T follicular helper cell (primary cell): ENCODE data around the gene RABEP2.
"Not testable (repeated sequence)": the region's sequence is repeated elsewhere in the genome, so short reads cannot be mapped to it uniquely, and the experiment has no call there.

Experiments used
- DNase-seq: peaks from one replicate; pipeline ENCODE4 v3.0.0-alpha.2; 2020; ENCODE audit warnings: low read depth

RABEP2 gene

DNA sequence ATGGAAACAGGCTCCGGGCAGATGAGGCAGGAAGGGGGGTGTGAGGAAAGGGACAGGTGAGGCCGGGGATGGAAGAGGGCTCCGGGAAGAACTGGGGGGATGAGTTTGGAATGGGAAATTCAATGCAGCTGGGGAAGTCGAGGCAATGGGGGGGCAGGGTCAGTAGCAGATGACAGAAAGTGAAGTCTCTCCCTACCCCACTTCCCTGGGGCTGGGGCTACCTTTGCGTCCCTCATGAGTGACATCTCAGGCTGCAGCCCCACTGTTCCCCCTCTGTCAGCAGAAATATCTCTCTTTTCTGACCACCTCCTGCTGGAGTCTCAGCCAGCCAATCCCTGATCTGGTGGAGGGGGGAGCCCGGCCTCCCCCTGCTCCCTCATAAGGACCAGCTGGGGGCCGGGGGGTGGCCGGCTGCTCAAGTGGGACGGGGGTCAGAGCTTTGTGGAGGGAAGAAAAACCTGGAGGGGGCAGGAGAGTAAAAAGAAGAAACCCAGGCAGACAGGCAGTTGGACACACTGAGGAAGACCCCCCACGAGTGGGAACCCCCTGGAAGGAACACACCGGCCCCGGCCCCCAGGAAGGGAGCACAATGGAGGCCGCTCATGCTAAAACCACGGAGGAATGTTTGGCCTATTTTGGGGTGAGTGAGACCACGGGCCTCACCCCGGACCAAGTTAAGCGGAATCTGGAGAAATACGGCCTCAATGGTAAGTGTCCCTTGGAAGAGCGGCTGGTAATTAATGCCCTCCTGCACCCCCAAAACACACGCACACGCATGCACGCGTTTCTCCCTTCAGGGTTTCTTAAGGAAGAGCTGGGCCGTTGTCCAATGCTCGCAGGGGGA, 46.7 kb downstream of the RABEP2 start, which contains the start of gene ATP2A1:
Gene ATP2A1 (plus strand): TSS at position 406 of the 844 bp plus-strand sequence. CDS start 184 bp downstream, at position 590.
- no peak for DNase-seq

- no peak for DNase-seq
These were observed 47.4 kb downstream of the RABEP2 start for GRCh38 chr16:28877655-28878000.

- no peak for DNase-seq
These were observed 47.9 kb downstream of the RABEP2 start for GRCh38 chr16:28876973-28877654.

DNA sequence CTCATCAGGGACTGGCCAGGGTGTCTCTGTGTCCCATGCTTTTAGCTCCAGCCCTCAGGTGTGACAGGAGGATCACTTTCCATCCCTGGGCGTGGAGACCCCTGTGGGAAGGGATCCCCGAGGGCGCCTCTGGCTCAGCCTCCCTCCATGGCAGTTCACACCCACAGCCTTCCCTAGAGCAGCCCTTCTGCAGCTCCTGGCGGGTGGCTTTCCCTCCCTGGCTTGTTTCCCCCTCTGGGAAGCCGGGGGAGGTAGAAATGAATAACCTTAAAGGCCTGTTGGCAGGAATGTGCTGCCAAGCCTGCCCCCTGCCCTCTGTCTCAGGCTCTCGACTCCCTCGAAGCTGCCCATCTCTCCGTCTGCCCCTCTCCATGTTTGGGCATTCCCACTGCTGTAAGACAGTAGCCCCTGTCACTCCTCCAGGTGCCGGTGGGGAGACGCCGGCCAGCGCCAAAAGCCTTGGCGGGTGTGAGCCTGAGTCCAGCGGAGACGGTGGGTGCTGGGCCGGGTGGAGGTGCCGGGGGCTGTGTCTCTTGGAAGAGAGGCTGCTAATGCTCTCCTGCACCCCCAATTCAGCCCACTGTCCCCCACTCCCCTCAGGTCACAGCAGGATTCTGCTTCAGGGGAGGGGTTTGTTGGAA, 48.9 kb downstream of the RABEP2 start:
- no peak for DNase-seq

DNA sequence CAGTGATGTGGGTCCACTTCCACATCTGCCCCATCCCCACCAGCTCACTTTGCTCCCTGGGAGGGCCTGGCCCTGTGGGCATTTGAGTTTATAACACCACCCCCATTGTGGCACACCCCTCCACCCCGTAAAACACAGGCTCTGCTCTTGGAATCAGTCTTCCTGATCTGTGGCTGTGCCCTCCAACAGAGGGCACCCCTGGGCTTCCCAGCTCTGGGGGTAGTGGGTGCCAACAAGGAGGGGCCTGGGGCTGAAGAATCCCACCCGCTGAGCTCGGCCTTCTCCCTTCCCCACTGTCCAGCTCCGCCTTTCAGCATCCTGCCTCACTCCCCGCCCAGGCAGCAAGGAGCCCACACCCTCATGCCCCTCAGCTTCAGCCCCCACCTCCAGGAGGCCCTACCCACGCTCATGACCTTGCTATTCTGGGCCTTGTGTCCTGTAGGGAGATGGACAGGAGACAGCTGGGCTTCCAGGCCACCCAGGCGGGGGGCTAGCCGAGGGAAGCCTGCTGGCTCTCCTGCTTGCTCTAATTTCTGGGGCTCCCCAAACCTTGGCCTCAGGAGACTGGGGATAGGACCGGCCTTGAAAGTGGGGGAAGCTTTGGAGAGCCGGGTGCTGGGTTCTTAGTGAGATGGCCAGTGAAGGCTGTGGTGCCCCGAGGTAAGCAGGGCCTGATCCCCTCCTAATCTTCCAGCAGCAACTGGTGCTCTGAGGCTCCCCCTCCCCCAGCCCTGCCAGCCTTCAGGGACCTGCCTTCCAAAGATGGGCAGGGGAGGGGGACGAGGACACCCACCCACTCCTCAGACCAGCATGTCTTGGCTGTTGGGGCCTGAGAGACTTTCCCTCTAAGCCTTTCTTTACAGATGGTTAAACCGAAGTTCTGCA, 49.7 kb downstream of the RABEP2 start:
- no peak for DNase-seq

- no peak for DNase-seq
These were observed 50.6 kb downstream of the RABEP2 start for GRCh38 chr16:28874406-28874805.

DNA sequence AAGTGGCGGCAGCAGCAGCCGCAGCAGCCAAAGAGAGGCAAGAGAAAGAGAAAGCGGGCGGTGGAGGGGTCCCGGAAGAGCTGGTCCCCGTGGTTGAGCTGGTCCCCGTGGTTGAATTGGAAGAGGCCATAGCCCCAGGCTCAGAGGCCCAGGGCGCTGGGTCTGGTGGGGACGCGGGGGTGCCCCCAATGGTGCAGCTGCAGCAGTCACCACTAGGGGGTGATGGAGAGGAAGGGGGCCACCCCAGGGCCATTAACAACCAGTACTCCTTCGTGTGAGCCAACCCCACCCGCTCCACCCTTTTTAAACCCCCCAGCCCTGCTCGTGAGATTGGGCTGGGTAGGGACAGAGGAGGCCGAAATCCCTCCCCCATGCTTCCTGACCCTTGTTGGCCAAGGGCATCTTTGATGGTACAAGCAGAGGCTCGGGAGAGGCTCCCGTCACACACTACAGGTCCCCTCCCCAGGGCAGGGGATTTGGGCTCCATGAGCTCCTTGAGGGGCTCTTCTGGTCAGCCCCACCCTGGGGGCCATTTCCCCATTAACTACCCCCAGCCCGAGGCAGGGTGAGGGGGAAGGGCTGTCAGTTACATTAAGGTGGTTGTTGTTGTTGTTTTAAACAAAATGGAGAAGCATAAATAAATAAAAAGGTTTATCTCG, 51.4 kb downstream of the RABEP2 start:
- peak; percentile 43 for DNase-seq

GRCh38 chr16:28872952-28873351, 52.1 kb downstream of the RABEP2 start:
- DNase-seq: no peak

GRCh38 chr16:28869201-28869600, 55.8 kb downstream of the RABEP2 start:
- DNase-seq: no peak

GRCh38 chr16:28867646-28868045, 57.4 kb downstream of the RABEP2 start:
- not testable (repeated sequence) for DNase-seq

- no peak for DNase-seq
These were observed 57.8 kb downstream of the RABEP2 start for GRCh38 chr16:28867241-28867640.

- no peak for DNase-seq
These were observed 58.6 kb downstream of the RABEP2 start for GRCh38 chr16:28866454-28866804.

GRCh38 chr16:28865722-28866453, 59.1 kb downstream of the RABEP2 start:
- DNase-seq: no peak

- DNase-seq: no peak
These were observed 59.9 kb downstream of the RABEP2 start for GRCh38 chr16:28865001-28865688.

DNA sequence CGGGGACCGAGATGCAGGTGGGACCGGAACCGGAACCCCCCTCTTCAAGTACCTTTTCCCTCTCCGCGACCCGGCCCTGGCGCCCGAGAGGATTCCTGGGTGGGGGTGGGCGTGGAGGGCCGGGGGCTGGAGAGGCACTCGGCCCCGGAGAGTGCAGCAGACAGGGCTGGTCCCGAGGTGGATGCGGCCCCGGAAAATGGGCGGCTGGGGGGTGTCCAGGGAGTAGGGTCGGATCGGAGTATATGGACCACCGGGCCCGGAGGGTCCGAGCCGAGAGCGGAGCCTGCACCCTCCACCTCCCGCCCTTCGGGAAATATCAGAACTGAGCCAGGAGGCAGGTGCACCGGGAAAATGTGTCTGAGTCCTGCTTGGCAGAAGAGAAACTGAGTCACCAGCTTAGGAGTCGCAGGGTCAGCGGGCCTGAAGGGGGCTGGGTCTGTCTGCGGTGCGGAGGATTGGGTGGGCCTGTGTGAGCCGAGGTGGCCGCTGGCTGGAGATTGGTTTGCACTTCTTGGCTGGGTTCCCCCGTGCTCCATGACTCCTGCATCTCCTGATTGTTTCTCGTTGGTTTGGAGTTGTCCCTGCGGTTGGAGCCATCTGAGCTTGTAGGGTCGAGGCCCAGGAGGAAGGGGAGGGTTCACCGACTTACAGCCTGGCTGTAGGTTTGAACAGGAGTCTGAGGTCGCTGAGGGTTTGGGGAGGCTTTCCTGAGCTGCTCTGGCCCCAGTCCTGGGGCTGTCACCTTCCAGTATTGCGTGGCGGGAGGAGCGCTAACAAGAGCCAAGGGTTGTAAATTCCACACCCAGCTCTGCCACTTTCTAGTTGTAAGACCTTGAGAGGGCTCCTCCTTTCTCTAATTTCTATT, 60.9 kb downstream of the RABEP2 start:
- DNase-seq: peak; percentile 25

- no peak for DNase-seq
These were observed 65.7 kb downstream of the RABEP2 start for GRCh38 chr16:28859326-28859725.

- no peak for DNase-seq
These were observed 66.6 kb downstream of the RABEP2 start for GRCh38 chr16:28858421-28858820.
